IMR-90 (cell line): Measurements from ENCODE around the gene PSMB3. TPM values are rescaled to one million over a fixed set of nuclear protein-coding genes. Genes with fewer than 3 reads are reported as not detected.

Experiments used
- ATAC-seq: fragments of 200-7000 bp; cut with Tn5 transposase; 2 replicates; pipeline ENCODE4 v1.9.1; 2020; ENCODE audit warnings: low read depth, mild to moderate bottlenecking, moderate library complexity
- BruUV-seq: library from RNA; stranded (reverse); fragments of 400-500 nt; replicated peaks from 2 replicates; lab custom pipeline; 2021; lab: Mats Ljungman, UMichigan
- CTCF ChIA-PET: fragments of 300-600 bp; formaldehyde crosslinking; extraction: SDS; loops from one replicate; lab custom pipeline; 2021; ENCODE audit warnings: antibody characterized with exemption; lab: Yijun Ruan, JAX
- POLR2A ChIA-PET: fragments of 300-600 bp; sonication (Branson Sonifier 250); formaldehyde crosslinking; loops from one replicate; lab custom pipeline; 2022; ENCODE audit warnings: antibody characterized with exemption; ENCODE audit not compliant: unreplicated experiment; lab: Charles Lee
- DNase-seq: peaks from one replicate; pipeline ENCODE4 v3.0.0; 2013
- H2AFZ ChIP-seq: replicated peaks from 2 replicates; pipeline ENCODE3; 2013; ENCODE audit warnings: low read length, mild to moderate bottlenecking; ENCODE audit not compliant: poor library complexity
- H2AK5ac ChIP-seq: 2 replicates; pipeline ENCODE4 v1.6.1; 2013; ENCODE audit warnings: low read depth, low read length, inconsistent platforms
- H2AK9ac ChIP-seq: replicated peaks from 2 replicates; pipeline ENCODE3; 2013; ENCODE audit warnings: mild to moderate bottlenecking, low read depth, low read length, moderate library complexity; ENCODE audit not compliant: poor library complexity
- H2BK120ac ChIP-seq: 2 replicates; pipeline ENCODE4 v1.6.1; 2013; ENCODE audit warnings: low read depth, low read length, inconsistent platforms
- H2BK15ac ChIP-seq: 3 replicates; pipeline ENCODE4 v1.6.1; 2013; ENCODE audit warnings: low read depth, low read length, inconsistent platforms
- H2BK20ac ChIP-seq: 2 replicates; pipeline ENCODE4 v1.6.1; 2013; ENCODE audit warnings: low read depth, mild to moderate bottlenecking, inconsistent platforms, low read length, moderate library complexity
- H2BK5ac ChIP-seq: 2 replicates; pipeline ENCODE4 v1.6.1; 2013; ENCODE audit warnings: mild to moderate bottlenecking, low read depth, low read length, inconsistent platforms; ENCODE audit not compliant: poor library complexity, severe bottlenecking
- H3K14ac ChIP-seq: replicated peaks from 2 replicates; pipeline ENCODE4 v1.6.1; 2013; ENCODE audit warnings: low read depth, low read length, inconsistent platforms
- H3K18ac ChIP-seq: 2 replicates; pipeline ENCODE4 v1.6.1; 2013; ENCODE audit warnings: low read depth, low read length, control low read depth
- H3K23ac ChIP-seq: 2 replicates; pipeline ENCODE4 v1.6.1; 2013; ENCODE audit warnings: low read depth, low read length, inconsistent platforms
- H3K27ac ChIP-seq: 2 replicates; pipeline ENCODE4 v1.5.1; 2013; ENCODE audit warnings: mild to moderate bottlenecking, control low read depth, low read length; ENCODE audit not compliant: insufficient read depth
- H3K27me3 ChIP-seq: 2 replicates; pipeline ENCODE4 v1.6.1; 2013; ENCODE audit warnings: low read length; ENCODE audit not compliant: control insufficient read depth, insufficient read depth
- H3K36me3 ChIP-seq: 2 replicates; pipeline ENCODE4 v1.6.1; 2013; ENCODE audit warnings: low read length, mixed read lengths; ENCODE audit not compliant: control insufficient read depth, insufficient read depth
- H3K4ac ChIP-seq: 2 replicates; pipeline ENCODE4 v1.6.1; 2013; ENCODE audit warnings: low read depth, low read length, inconsistent platforms
- H3K4me1 ChIP-seq: 2 replicates; pipeline ENCODE4 v1.6.1; 2013; ENCODE audit warnings: low read length, mixed read lengths; ENCODE audit not compliant: control insufficient read depth, insufficient read depth
- H3K4me2 ChIP-seq: 2 replicates; pipeline ENCODE4 v1.6.1; 2013; ENCODE audit warnings: low read depth, mild to moderate bottlenecking, control low read depth, low read length, moderate library complexity
- H3K4me3 ChIP-seq: 2 replicates; pipeline ENCODE4 v1.5.1; 2013; ENCODE audit warnings: low read depth, mild to moderate bottlenecking, control low read depth, low read length, moderate library complexity; ENCODE audit not compliant: insufficient read depth
- H3K56ac ChIP-seq: 2 replicates; pipeline ENCODE4 v1.6.1; 2013; ENCODE audit warnings: low read length, inconsistent platforms; ENCODE audit not compliant: insufficient read depth; ENCODE audit errors: extremely low read depth
- H3K79me1 ChIP-seq, 2 experiments: 2 replicates each; pipeline ENCODE4 v1.6.1; 2013; ENCODE audit warnings: low read length in 2 of 2, inconsistent platforms in 1 of 2, low read depth in 1 of 2
- H3K9ac ChIP-seq: 2 replicates; pipeline ENCODE4 v1.6.1; 2013; ENCODE audit warnings: low read depth, low read length, control low read depth
- H3K9me1 ChIP-seq: 2 replicates; pipeline ENCODE4 v1.6.1; 2013; ENCODE audit warnings: low read length, inconsistent platforms; ENCODE audit not compliant: insufficient read depth
- H3K9me3 ChIP-seq: 2 replicates; pipeline ENCODE4 v1.6.1; 2013; ENCODE audit warnings: low read length; ENCODE audit not compliant: control insufficient read depth, insufficient read depth
- H4K20me1 ChIP-seq: 2 replicates; pipeline ENCODE4 v1.6.1; 2013; ENCODE audit warnings: low read length, inconsistent platforms; ENCODE audit not compliant: insufficient read depth
- H4K5ac ChIP-seq: 2 replicates; pipeline ENCODE4 v1.6.1; 2013; ENCODE audit warnings: mild to moderate bottlenecking, low read depth, low read length, control low read depth
- H4K8ac ChIP-seq, 2 experiments: 2 replicates each; pipeline ENCODE4 v1.6.1; 2013; ENCODE audit warnings: low read depth in 2 of 2, low read length in 2 of 2, control low read depth in 1 of 2, inconsistent platforms in 1 of 2
- H4K91ac ChIP-seq: 2 replicates; pipeline ENCODE4 v1.6.1; 2013; ENCODE audit warnings: low read depth, low read length, inconsistent platforms; ENCODE audit not compliant: insufficient read depth
- CEBPB ChIP-seq: IDR thresholded peaks from 2 replicates; pipeline ENCODE4 v1.6.1; 2012; ENCODE audit warnings: low read depth, low read length, improper control_type of control experiment
- CHD1 ChIP-seq: IDR thresholded peaks from 2 replicates; pipeline ENCODE4 v1.6.1; 2012; ENCODE audit warnings: low read depth, low read length, improper control_type of control experiment
- FOS ChIP-seq: fragments of 150-350 bp; IDR thresholded peaks from 2 replicates; pipeline ENCODE4 v1.6.1; 2016; ENCODE audit warnings: low read depth, low read length
- MAFK ChIP-seq: IDR thresholded peaks from 2 replicates; pipeline ENCODE4 v1.6.1; 2012; ENCODE audit warnings: low read depth, low read length, improper control_type of control experiment
- MAZ ChIP-seq: IDR thresholded peaks from 2 replicates; pipeline ENCODE4 v1.6.1; 2012; ENCODE audit warnings: low read depth, mild to moderate bottlenecking, low read length, improper control_type of control experiment, moderate library complexity, borderline replicate concordance
- MXI1 ChIP-seq: IDR thresholded peaks from 2 replicates; pipeline ENCODE4 v1.6.1; 2012; ENCODE audit warnings: low read depth, mild to moderate bottlenecking, low read length, moderate library complexity, borderline replicate concordance
- NFE2L2 ChIP-seq: fragments of 150-350 bp; IDR thresholded peaks from 2 replicates; pipeline ENCODE4 v1.6.1; 2016; ENCODE audit warnings: low read depth, mild to moderate bottlenecking, low read length
- POLR2A ChIP-seq: IDR thresholded peaks from 2 replicates; pipeline ENCODE4 v1.6.1; 2012; ENCODE audit warnings: mild to moderate bottlenecking, low read depth, low read length
- RAD21 ChIP-seq: IDR thresholded peaks from 2 replicates; pipeline ENCODE4 v1.6.1; 2012; ENCODE audit warnings: low read length, improper control_type of control experiment
- RCOR1 ChIP-seq: IDR thresholded peaks from 2 replicates; pipeline ENCODE4 v1.6.1; 2012; ENCODE audit warnings: mild to moderate bottlenecking, low read length, improper control_type of control experiment; ENCODE audit not compliant: insufficient replicate concordance
- RFX5 ChIP-seq: IDR thresholded peaks from 2 replicates; pipeline ENCODE4 v1.8.0; 2012; ENCODE audit warnings: low read depth, mild to moderate bottlenecking, low read length, moderate library complexity
- WGBS, 2 experiments: methylation state at CpG; one replicate each; pipeline versions ENCODE4 v1.1.5 to v1.1.7; 2013; ENCODE audit warnings: missing lambda C conversion rate in 2 of 2; ENCODE audit not compliant: insufficient read length in 1 of 2; ENCODE audit errors: extremely low coverage in 2 of 2; 5-methylcytosine and 5-hydroxymethylcytosine counted together
- dilution Hi-C: fragments of 300-500 bp; cut with HindIII; formaldehyde crosslinking; loops from one replicate; pipeline ENCODE4 v1.14.3; 2018; ENCODE audit warnings: low sequenced_read_pairs; ENCODE audit not compliant: unreplicated experiment
- in situ Hi-C: fragments of 300-500 bp; cut with MboI; formaldehyde crosslinking; loops from 3 replicates; pipeline ENCODE4 v1.14.3; 2019; ENCODE audit warnings: low sequenced_read_pairs, inconsistent platforms, mixed read lengths
- intact Hi-C: fragments of 100-400 bp; cut with micrococcal nuclease; formaldehyde crosslinking; loops from 2 replicates; pipeline ENCODE4 v1.10.0; 2022
- polyA plus RNA-seq, 3 experiments: library from polyadenylated mRNA; depleted of rRNA; stranded (reverse); fragments of >200 nt; gene quantifications; 2 replicates each; pipeline ENCODE4 v1.2.3, GENCODE V29; 2012; ENCODE audit warnings: low replicate concordance in 1 of 3
- total RNA-seq: library from RNA; depleted of rRNA; stranded (reverse); fragments of >200 nt; gene quantifications from 2 replicates; pipeline ENCODE4 v1.2.3, GENCODE V29; 2012
- TF ChIP-seq, protein P1 (sequence below): fragments of 150-350 bp; IDR thresholded peaks from 2 replicates; pipeline ENCODE4 v1.6.1; 2016; ENCODE audit warnings: low read depth, mild to moderate bottlenecking, low read length, moderate library complexity, borderline replicate concordance
- TF ChIP-seq, protein P2 (sequence below): fragments of 150-350 bp; IDR thresholded peaks from 2 replicates; pipeline ENCODE4 v1.6.1; 2017; ENCODE audit warnings: mild to moderate bottlenecking, antibody characterized with exemption, low read length, low read depth

Gene PSMB3
- total and polyA plus RNA-seq, 2 of the 4 experiments (the other 2 are of a cell fraction): 480 to 828 TPM

- no peak; the same call in 1 of the 2 replicates for TF ChIP-seq MAZ
- TF ChIP-seq POLR2A: no peak
- no peak for TF ChIP-seq MAFK
Observed at GRCh38 chr17:38735161-38735997, 17.2 kb upstream of the PSMB3 start (continued).

- H2AK5ac ChIP-seq: no peak overlapping the region
- no peak overlapping the region for H2AFZ ChIP-seq
- ChIA-PET POLR2A (no interaction called here), CTCF (no interaction called here)
- in situ Hi-C loops: no loop called here
- no peak overlapping the region for H3K56ac ChIP-seq
- no peak overlapping the region for H2BK15ac ChIP-seq
- H3K27ac ChIP-seq: no peak overlapping the region
- no peak overlapping the region for H3K4me2 ChIP-seq
- H3K4me1 ChIP-seq: peaks cover 12% of the 10 kb centered on the region
- dilution Hi-C loops: no loop called here
- H2BK5ac ChIP-seq: no peak overlapping the region
- no peak overlapping the region for H3K9ac ChIP-seq
- intact Hi-C loops: no loop called here
- H3K14ac ChIP-seq: no peak overlapping the region
- no peak overlapping the region for H3K4ac ChIP-seq
- BruUV-seq: no TSS peak
- H2AK9ac ChIP-seq: no peak overlapping the region
- peaks cover 50% of the 10 kb centered on the region for H3K36me3 ChIP-seq
- H4K20me1 ChIP-seq: peaks cover 66% of the 10 kb centered on the region
- TF ChIP-seq MAZ (no peak), RAD21 (no peak), MAFK (no peak), RCOR1 (no peak), NFE2L2 (no peak), FOS (no peak), RFX5 (no peak), MXI1 (no peak), CHD1 (no peak), POLR2A (no peak), CEBPB (no peak)
- TF ChIP-seq, protein P1, sequence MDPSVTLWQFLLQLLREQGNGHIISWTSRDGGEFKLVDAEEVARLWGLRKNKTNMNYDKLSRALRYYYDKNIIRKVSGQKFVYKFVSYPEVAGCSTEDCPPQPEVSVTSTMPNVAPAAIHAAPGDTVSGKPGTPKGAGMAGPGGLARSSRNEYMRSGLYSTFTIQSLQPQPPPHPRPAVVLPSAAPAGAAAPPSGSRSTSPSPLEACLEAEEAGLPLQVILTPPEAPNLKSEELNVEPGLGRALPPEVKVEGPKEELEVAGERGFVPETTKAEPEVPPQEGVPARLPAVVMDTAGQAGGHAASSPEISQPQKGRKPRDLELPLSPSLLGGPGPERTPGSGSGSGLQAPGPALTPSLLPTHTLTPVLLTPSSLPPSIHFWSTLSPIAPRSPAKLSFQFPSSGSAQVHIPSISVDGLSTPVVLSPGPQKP: no peak
- TF ChIP-seq, protein P2, sequence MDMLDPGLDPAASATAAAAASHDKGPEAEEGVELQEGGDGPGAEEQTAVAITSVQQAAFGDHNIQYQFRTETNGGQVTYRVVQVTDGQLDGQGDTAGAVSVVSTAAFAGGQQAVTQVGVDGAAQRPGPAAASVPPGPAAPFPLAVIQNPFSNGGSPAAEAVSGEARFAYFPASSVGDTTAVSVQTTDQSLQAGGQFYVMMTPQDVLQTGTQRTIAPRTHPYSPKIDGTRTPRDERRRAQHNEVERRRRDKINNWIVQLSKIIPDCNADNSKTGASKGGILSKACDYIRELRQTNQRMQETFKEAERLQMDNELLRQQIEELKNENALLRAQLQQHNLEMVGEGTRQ: no peak
- no peak overlapping the region for H3K4me3 ChIP-seq
- H3K18ac ChIP-seq: no peak overlapping the region
- H3K23ac ChIP-seq: no peak overlapping the region
- H2BK20ac ChIP-seq: no peak overlapping the region
- no peak overlapping the region for H4K8ac ChIP-seq
- no peaks in the 10 kb centered on the region for H3K27me3 ChIP-seq
- DNase-seq: no peak
- peaks cover 15 to 74% of the 10 kb centered on the region in 2 experiments for H3K79me1 ChIP-seq
- no peak overlapping the region for H4K5ac ChIP-seq
- no peak for ATAC-seq
- no peaks in the 10 kb centered on the region for H3K9me3 ChIP-seq
- WGBS, 2 experiments: 90% methylated on average over 10 of the region's 14 CpGs; no CpG with 5 or more reads in 1 of the 2 experiments
- no peak overlapping the region for H4K91ac ChIP-seq
- no peak overlapping the region for H2BK120ac ChIP-seq
- H3K9me1 ChIP-seq: peaks cover 5% of the 10 kb centered on the region
Observed at GRCh38 chr17:38738007-38738662, 14.4 kb upstream of the PSMB3 start.
